HG03039 (cell line): ENCODE measurements around the gene CSNK1D.

ENCODE experiments used
- ATAC-seq: cut with Tn5 transposase; IDR thresholded peaks from one replicate; pipeline ENCODE4 v1.9.1; 2021; ENCODE audit warnings: mild to moderate bottlenecking, moderate library complexity; ENCODE audit not compliant: unreplicated experiment

The CSNK1D gene

GRCh38 chr17:82253179-82253544 lies 20.3 kb downstream of the CSNK1D start:
- no peak for ATAC-seq

DNA sequence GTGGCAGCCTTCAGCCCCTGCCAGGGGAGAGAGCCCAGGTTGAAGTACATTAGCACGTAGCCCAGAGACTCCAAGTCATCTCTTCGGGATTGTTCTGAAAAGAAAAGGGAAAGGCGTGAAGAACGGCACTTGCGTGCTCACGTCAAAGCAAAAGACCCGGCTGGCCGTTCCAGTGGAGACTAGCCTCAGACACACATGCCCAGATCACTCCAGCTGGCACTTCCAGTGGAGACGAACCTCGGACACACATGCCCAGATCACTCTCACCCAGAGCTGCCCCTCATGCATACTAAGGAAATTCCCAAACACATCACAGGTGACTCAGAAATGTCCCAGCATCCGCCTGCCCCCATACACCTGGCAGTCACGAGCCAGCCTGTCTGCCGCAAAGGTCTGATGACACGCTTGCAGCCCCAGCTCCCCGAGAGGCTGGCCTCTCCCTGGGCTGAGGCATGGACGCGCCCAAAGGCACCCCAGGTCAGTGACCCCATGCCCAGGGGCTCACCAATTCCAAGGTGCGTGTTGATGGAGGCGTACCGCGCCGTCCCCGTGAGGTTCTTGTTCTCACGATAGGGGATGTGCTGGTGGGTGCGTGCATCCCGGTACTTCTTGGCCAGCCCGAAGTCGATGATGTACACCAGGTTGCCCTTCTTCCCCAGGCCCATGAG lies 20.9 kb downstream of the CSNK1D start:
- no peak for ATAC-seq

- ATAC-seq: no peak
Measured at GRCh38 chr17:82250868-82251500, 22.5 kb downstream of the CSNK1D start.

DNA sequence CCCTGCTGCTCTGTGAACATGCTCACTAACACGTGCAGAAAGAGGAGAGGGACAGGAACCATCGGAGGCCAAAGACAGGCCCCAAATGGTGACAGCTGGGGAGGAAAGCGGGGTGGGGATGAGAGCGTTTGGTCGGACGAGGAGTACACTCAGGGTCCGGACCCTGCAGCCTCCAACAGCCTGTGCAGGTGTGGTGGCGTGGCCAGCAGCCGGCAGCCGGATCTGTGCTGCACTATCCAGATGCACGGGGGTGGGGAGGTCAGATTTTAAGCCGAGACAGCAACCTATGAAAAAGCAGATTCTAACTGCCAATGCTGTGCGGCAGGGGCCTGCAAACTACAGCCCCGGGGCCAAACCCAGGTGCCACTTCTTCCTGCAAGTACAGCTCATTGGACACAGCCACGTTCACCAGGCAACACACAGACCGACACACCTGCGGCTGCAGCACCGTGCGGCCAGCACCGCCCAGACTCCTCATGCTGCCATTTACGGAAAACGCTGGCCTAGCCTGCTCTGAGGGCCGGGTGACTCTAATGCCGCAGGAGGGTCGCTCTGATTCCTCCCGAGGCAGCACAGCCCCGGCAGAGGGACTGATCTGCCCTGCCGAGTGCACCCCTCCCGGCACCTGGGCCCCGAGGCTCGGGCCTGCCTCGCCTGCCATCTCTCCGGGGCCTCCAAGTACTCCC lies 23.5 kb downstream of the CSNK1D start:
- ATAC-seq: no peak

GRCh38 chr17:82248815-82249674 lies 24.5 kb downstream of the CSNK1D start:
- no peak for ATAC-seq

GRCh38 chr17:82247856-82248671 lies 25.4 kb downstream of the CSNK1D start:
- no peak for ATAC-seq

GRCh38 chr17:82247182-82247823 lies 26.2 kb downstream of the CSNK1D start:
- no peak for ATAC-seq

DNA sequence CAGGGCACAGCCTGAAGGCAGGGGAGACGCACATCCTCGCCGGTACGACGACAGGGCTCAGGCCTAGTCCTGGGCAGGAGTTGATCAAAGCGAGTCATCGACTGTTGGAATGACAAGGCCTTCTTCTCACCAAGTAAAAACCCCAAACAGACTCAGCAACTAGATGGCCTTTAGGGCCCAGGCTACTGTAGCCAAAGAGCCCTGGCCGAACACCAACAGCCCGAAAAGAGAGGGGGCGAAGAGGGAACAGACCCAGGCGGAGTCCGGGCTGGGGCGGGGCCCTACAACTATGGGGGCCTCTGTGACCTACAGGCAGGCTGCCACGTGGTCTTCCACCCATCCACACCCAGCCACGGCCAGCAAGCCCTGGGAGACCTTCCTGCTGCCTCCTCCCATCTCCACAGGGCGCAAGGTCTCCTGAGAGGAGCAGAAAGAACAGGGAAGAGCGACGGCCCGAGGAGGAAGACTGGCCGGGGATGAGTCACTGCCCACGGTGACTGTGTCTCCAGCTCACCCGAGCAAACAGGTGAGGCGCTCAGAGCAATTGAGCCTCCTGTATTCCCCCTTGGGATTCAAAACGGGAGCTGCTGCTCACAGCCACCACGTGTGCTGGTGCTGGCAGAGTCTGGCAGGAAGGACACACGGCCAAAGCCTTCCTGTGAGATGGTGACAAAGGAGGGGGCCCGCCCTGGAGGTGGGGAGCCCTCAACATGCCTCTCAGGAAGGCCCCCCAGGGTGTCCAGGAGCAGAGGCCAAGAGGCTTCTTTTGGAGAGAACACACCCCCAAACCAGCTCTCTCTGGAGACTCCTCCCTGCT lies 26.9 kb downstream of the CSNK1D start:
- ATAC-seq: no peak

- no peak for ATAC-seq
Measured at GRCh38 chr17:82246040-82246364, 27.5 kb downstream of the CSNK1D start.

GRCh38 chr17:82245134-82246039 lies 28.1 kb downstream of the CSNK1D start:
- no peak for ATAC-seq

DNA sequence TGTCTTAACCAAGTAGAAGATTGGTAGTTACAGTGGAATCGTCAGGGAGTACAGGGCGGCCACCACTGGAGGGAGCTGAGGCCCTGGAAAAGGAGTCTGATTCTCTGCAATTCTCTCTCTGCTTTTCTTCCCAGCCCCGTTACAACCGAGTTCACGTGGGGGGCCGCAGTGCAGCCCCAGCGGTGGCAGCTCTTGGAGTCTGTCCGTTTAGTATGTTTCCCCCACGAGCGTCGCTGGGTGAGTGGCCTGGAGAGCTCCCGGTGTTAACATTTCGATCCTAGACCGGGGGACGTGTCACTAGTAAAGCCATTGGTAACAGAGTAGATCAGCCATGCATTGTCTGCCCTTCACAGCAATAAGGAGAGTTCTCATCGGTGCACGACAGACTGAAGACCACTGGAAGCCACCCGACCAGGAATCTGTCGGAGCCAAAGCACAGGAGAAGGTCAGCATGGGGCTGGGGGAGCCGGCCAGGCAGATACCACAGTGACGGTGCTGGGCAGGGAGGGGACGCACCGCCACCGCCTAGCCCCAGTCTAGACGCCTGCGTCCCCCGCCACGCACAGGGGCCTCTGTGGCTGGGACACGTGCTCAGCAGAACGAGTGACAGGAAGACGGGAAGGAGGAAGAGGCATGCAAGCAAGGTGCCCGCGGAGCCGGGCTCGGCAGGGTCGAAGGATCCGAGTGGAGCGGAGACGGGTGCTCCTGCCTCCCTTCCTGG lies 28.9 kb downstream of the CSNK1D start:
- ATAC-seq: no peak

DNA sequence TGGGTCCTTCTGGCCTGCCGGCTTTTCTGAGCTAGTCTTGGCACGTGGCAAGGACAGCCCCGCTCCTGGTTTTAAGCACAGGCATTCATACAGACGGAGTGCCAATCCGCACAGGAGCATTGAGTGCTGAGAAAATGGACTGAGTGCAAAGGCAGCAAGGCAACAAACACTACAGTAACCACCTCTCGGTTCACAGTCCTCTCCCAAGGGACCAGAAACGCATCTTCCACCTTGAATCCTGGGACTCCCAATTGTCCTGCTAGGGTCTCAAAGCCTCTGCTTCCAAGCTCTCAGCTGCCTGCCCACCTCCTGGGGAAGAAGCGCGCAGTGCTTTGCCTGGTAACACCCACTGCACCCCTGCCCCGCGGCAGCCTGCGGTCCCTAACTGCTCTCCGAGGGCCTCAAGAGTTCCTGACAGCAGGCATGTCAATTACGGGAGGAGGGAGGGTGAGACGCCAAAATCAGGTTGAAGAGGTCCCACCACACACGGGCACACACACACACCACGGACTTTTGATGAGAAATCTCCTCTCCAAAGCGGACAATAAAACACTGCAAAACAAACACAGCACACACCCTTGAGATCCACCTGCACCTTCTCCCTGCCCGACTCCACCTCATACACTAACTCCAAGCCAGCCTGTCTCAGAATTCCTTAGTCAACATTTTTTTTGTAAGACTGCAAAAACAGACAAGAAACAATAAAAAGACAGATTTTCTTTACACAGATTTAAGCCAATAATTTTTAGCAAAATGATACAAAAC lies 29.7 kb downstream of the CSNK1D start:
- ATAC-seq: no peak

DNA sequence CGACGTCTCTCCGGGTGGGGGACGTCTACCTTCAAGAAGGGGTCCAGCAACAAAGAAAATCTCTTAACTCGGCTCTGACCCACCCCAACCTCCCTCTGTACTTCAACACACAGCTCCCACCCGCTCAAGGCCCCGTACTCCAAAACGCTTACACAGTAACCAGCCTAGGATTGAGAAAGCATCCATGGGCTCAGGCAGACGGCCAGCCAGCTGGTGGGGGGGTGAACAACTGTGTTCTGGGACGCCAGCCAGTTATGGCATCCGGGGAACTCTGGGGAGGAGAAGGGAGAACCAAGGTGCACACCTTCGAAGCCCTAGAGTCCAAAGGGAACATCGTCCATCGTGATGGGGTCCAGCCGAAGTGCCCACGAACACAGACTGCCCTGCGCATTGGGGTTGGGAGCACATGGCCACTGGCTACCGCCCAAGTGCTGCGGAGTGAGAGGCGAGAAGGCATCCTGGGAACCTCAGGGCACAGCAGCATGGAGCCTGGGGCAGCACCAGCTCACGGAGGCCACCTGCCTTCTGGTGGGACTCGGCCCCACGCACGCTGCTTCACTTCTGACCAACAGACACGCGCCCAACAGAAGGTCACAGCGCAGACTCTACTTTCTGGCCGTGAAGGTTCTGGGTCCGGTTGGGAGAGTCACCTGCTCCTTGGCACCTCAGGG lies 30.4 kb downstream of the CSNK1D start:
- no peak for ATAC-seq

DNA sequence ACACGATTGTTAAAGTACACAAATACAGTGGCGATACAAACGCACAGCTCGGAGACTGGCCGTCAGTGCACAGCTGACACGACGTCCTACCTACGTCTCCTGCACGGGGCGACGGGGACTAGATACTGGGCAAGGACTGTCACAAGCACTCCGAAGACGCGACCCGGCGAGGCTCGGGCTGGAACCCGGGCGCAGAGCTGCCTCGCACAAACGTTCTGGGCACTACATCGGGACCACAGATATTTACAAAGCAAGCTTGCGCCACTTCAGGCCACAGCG lies 30.9 kb downstream of the CSNK1D start:
- no peak for ATAC-seq

DNA sequence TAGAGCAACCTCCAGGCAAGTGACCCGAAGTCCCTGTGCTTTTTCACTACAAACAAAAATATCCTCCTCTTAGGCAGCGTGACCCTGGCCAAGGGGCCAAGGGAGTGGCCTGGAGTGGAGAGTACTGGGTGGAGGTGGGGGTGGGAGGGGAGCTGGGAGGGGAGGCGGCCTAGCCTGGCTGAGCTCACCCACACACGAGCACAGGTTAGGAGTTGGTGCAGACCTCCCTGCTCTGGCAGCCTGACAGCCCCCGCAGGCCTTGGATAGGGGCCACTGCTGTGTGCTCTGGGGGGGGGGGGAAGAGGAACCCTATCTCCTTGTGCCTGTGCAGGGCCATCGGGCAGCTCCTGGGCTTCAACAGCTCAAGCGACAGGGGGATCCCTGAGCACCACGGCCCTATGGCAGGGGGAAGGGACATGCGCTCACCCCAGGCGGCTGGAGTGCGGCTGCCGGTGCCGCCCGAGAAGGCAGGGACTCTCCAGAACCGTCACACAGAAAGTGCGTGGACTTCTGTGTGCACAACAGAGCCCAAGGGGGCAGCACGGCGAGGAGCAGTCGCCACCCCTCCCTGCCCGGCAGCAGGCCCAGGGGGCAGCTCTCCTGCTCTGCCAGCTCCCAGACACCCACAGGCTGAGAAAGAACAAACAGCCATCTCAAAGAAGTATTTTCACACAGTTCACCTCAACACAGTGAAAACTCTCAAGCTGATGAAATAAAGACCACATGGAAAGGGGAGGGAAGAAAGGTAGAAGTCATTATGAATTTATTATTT lies 31.4 kb downstream of the CSNK1D start:
- ATAC-seq: no peak
